Right lobe of liver (tissue), 4 donors: ENCODE results near the gene CSGALNACT2.

Experiments used
- POLR2A ChIP-seq: fragments of 450-650 bp; IDR thresholded peaks from one replicate; pipeline ENCODE4 v1.6.1; 2017; ENCODE audit warnings: antibody characterized with exemption, mild to moderate bottlenecking
- TF ChIP-seq, protein P1 (sequence below), 4 donors: fragments of 200-600 bp in 3 of 4; fragments of 450-650 bp in 1 of 4; IDR thresholded peaks; one replicate each; pipeline versions ENCODE4 v1.5.1 to v1.8.0; 2016 to 2022; ENCODE audit warnings: antibody characterized with exemption in 4 of 4, mild to moderate bottlenecking in 2 of 4
- donor health status: DM: no; HTN: no; CAD: no.
- donor health status: DM: no; HTN: no; CAD: no.
- donor health status: DM: no; HTN: yes; CAD: no.

DNA sequence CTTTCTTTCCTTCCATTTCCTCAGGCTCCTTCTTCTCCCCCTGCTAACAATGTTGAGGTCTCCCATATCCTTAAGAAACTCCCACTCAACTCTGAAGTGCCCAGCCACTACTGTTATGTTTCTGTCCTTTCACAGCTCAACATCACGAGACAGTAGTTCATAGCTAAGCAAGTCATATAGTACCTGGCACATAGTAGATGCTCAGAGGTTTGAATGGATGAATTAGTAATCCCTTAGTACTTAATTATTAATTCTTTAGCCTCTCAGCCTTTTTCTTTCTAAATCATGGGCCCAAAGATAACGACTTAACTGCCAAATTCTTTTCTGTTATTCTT lies 22.6 kb downstream of the CSGALNACT2 start:
- TF ChIP-seq POLR2A: no peak
- TF ChIP-seq, protein P1, sequence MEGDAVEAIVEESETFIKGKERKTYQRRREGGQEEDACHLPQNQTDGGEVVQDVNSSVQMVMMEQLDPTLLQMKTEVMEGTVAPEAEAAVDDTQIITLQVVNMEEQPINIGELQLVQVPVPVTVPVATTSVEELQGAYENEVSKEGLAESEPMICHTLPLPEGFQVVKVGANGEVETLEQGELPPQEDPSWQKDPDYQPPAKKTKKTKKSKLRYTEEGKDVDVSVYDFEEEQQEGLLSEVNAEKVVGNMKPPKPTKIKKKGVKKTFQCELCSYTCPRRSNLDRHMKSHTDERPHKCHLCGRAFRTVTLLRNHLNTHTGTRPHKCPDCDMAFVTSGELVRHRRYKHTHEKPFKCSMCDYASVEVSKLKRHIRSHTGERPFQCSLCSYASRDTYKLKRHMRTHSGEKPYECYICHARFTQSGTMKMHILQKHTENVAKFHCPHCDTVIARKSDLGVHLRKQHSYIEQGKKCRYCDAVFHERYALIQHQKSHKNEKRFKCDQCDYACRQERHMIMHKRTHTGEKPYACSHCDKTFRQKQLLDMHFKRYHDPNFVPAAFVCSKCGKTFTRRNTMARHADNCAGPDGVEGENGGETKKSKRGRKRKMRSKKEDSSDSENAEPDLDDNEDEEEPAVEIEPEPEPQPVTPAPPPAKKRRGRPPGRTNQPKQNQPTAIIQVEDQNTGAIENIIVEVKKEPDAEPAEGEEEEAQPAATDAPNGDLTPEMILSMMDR (IDR thresholded peaks at IDR 0.05): no peak
